Measurements from ENCODE around the gene GGCT. TPM values are rescaled to one million over a fixed set of nuclear protein-coding genes. Genes with fewer than 3 reads are reported as not detected.

Gene GGCT
- total and polyA plus RNA-seq, 8 donors, result 41.9 to 68.4 (median 61.2) TPM

DNA sequence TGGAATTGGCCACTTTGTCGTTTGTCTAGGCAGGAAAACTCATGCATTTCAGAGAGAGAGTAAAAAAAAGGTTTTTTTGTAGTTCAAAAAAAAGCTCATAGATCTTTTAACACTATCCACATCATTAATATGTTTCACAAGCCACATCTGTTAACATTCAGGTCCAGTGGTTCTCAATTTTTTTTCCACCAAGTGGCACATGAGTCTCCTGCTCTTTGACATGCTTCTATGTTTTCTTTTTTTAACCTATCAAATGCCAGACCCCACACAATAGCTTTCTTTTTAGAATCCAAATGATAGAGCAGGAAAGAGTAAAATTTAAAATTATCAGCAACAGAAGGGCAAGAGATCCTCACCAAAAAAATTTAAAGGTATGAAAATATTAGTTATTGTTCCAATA is 46.3 kb downstream of the GGCT start:
- TF ChIP-seq CTCF (IDR thresholded peaks at IDR 0.05), result no peak
- H3K27ac ChIP-seq, result no peak overlapping the region
- ATAC-seq (no peak), DNase-seq (no peak)
- intact Hi-C loops (cut with DNase I), result no loop called here
- H3K9me3 ChIP-seq, result no peaks in the 10 kb centered on the region
- no peaks in the 10 kb centered on the region for H3K27me3 ChIP-seq
- H3K4me3 ChIP-seq, result no peak overlapping the region
- peaks cover 0 to 59% of the 10 kb centered on the region in 2 donors for H3K36me3 ChIP-seq
- peaks cover 10 to 41% of the 10 kb centered on the region in 2 donors for H3K4me1 ChIP-seq

- intact Hi-C loops (cut with DNase I), result no loop called here
- Histone ChIP-seq H3K4me1 (peaks cover 4 to 5% of the 10 kb centered on the region in 2 donors), H3K36me3 (peaks cover 0 to 87% of the 10 kb centered on the region in 2 donors), H3K27me3 (no peaks in the 10 kb centered on the region), H3K9me3 (no peaks in the 10 kb centered on the region), H3K27ac (no peak overlapping the region), H3K4me3 (no peak overlapping the region)
- peak in 1 of 4 donors; percentile 23 for DNase-seq
- TF ChIP-seq CTCF (IDR thresholded peaks at IDR 0.05), result no peak
- no peak for ATAC-seq
Observed at GRCh38 chr7:30453921-30454320, 50.7 kb downstream of the GGCT start.

- Histone ChIP-seq H3K4me1 (peaks cover 0 to 8% of the 10 kb centered on the region in 2 donors), H3K36me3 (peaks cover 0 to 94% of the 10 kb centered on the region in 2 donors), H3K27ac (no peak overlapping the region), H3K9me3 (no peaks in the 10 kb centered on the region), H3K27me3 (no peaks in the 10 kb centered on the region), H3K4me3 (no peak overlapping the region)
- no peak for DNase-seq
- ATAC-seq, result no peak
- TF ChIP-seq CTCF (IDR thresholded peaks at IDR 0.05), result no peak
- intact Hi-C loops (cut with DNase I), result no loop called here
Observed at GRCh38 chr7:30453016-30453415, 51.6 kb downstream of the GGCT start.

DNA sequence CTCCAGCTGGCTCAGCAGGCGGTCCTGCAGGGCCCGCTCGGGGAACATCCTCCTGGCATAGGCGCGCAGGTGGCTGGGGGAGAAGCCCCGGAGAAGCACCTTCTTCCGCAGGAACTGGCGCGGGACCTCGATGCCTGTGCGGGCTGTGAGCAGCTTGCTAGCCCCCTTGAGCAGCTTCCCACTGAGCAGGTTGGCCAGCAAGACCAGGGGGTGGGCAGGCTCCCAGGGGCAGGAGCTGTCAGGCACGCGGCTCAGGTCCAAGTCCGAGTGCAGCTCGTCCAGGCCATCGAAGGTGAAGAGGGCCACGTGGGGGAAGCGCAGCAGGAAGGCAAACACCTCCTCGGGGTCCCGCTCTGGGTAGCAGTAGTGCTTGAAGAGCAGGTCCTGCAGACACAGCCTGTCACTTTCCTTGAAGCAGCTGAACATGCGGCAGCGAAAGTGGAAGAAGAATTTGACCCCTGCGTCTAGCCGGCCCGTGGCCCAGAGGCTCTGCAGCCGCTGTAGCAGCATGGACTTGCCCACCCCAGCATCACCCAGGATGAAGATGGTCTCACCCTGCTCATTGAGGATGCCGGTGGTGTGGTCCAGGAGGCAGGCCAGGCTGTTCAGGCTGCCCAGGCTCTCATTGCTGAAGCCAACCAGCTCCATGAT is 52.2 kb downstream of the GGCT start:
- peak in 1 of 4 donors; percentile 28 for DNase-seq
- TF ChIP-seq CTCF (IDR thresholded peaks at IDR 0.05), result no peak
- H3K4me3 ChIP-seq, result no peak overlapping the region
- intact Hi-C loops (cut with DNase I), result no loop called here
- ATAC-seq, result no peak
- no peak overlapping the region for H3K27ac ChIP-seq
- no peaks in the 10 kb centered on the region for H3K27me3 ChIP-seq
- no peaks in the 10 kb centered on the region for H3K9me3 ChIP-seq
- H3K36me3 ChIP-seq, result peaks cover 0 to 97% of the 10 kb centered on the region in 2 donors
- H3K4me1 ChIP-seq, result peaks cover 0 to 8% of the 10 kb centered on the region in 2 donors

GRCh38 chr7:30451539-30452279 is 52.9 kb downstream of the GGCT start:
- intact Hi-C loops (cut with DNase I), result no loop called here
- ATAC-seq, result peak; percentile 10

More at GRCh38 chr7:30451539-30452279, 52.9 kb downstream of the GGCT start:
- no peak for TF ChIP-seq CTCF (IDR thresholded peaks at IDR 0.05)
- DNase-seq, result no peak
- no peak overlapping the region for H3K27ac ChIP-seq
- peaks cover 0 to 97% of the 10 kb centered on the region in 2 donors for H3K36me3 ChIP-seq
- peaks cover 0 to 8% of the 10 kb centered on the region in 2 donors for H3K4me1 ChIP-seq
- no peaks in the 10 kb centered on the region for H3K9me3 ChIP-seq
- no peak overlapping the region for H3K4me3 ChIP-seq
- no peaks in the 10 kb centered on the region for H3K27me3 ChIP-seq
